Common myeloid progenitor, CD34-positive (primary cell): ENCODE data around the gene KLK1.
A peak's percentile ranks its signal among the peaks of the same experiment; 100 is the strongest.

Experiments used
- CTCF ChIA-PET: fragments of 350-600 bp; sonication (Branson Sonifier 250); formaldehyde crosslinking; loops from one replicate; lab custom pipeline; 2021; ENCODE audit warnings: antibody characterized with exemption; lab: Charles Lee
- POLR2A ChIA-PET: fragments of 350-600 bp; sonication (Branson Sonifier 250); formaldehyde crosslinking; loops from one replicate; lab custom pipeline; 2021; ENCODE audit warnings: antibody characterized with exemption; lab: Charles Lee
- DNase-seq, 3 donors: peaks; one replicate each; pipeline versions ENCODE4 v3.0.0 to v3.0.0-alpha.2; 2013
- H3K27ac ChIP-seq, 2 experiments: 1 replicate in 1 of 2; 2 replicates in 1 of 2; pipeline ENCODE4 v1.7.0; 2013; ENCODE audit warnings: inconsistent platforms in 2 of 2, low read length in 2 of 2, mild to moderate bottlenecking in 2 of 2, low read depth in 1 of 2, moderate library complexity in 1 of 2; ENCODE audit not compliant: severe bottlenecking in 2 of 2, insufficient read depth in 1 of 2, poor library complexity in 1 of 2
- H3K27me3 ChIP-seq, 5 experiments: replicated peaks in 2 of 5; 1 replicate in 3 of 5; 2 replicates in 2 of 5; pipeline versions ENCODE4 v1.6.1 to v1.7.0; 2013; ENCODE audit warnings: low read length in 4 of 5, mild to moderate bottlenecking in 2 of 5, moderate library complexity in 2 of 5, inconsistent platforms in 1 of 5; ENCODE audit not compliant: insufficient read depth in 5 of 5, control insufficient read depth in 4 of 5
- H3K36me3 ChIP-seq, 4 experiments: 1 replicate in 2 of 4; 2 replicates in 2 of 4; pipeline versions ENCODE4 v1.6.1 to v1.7.0; 2013; ENCODE audit warnings: low read length in 3 of 4, control low read depth in 1 of 4, mild to moderate bottlenecking in 1 of 4; ENCODE audit not compliant: control insufficient read depth in 4 of 4, insufficient read depth in 4 of 4
- H3K4me1 ChIP-seq, 4 experiments: 1 replicate in 3 of 4; 2 replicates in 1 of 4; pipeline versions ENCODE4 v1.6.1 to v1.7.1; 2013; ENCODE audit warnings: low read length in 3 of 4, mild to moderate bottlenecking in 3 of 4, control low read depth in 1 of 4, inconsistent platforms in 1 of 4, moderate library complexity in 1 of 4; ENCODE audit not compliant: control insufficient read depth in 4 of 4, insufficient read depth in 4 of 4; ENCODE audit errors: control extremely low read depth in 1 of 4
- H3K4me3 ChIP-seq, 7 experiments: 1 replicate in 4 of 7; 2 replicates in 3 of 7; pipeline versions ENCODE4 v1.5.1 to v1.7.0; 2013; ENCODE audit warnings: mild to moderate bottlenecking in 7 of 7, low read length in 6 of 7, moderate library complexity in 6 of 7, inconsistent platforms in 2 of 7, low read depth in 2 of 7, control low read depth in 1 of 7; ENCODE audit not compliant: insufficient read depth in 4 of 7, control insufficient read depth in 1 of 7; ENCODE audit errors: extremely low read depth in 1 of 7
- H3K9me3 ChIP-seq, 5 experiments: 1 replicate in 4 of 5; 2 replicates in 1 of 5; pipeline versions ENCODE4 v1.6.1 to v1.7.1; 2013; ENCODE audit warnings: low read length in 4 of 5, mild to moderate bottlenecking in 2 of 5, inconsistent platforms in 1 of 5, low read depth in 1 of 5, moderate library complexity in 1 of 5; ENCODE audit not compliant: control insufficient read depth in 4 of 5, insufficient read depth in 2 of 5; ENCODE audit errors: control extremely low read depth in 1 of 5
- WGBS: methylation state at CpG from one replicate; pipeline ENCODE4 v1.1.5; 2013; ENCODE audit not compliant: insufficient coverage; 5-methylcytosine and 5-hydroxymethylcytosine counted together

KLK1 gene

GRCh38 chr19:50843701-50844221 lies 20.2 kb upstream of the KLK1 start:
- H3K4me3 ChIP-seq, result no peak overlapping the region
- H3K9me3 ChIP-seq, result peaks cover 0 to 18% (median 6%) of the 10 kb centered on the region in 5 experiments
- H3K4me1 ChIP-seq, result no peaks in the 10 kb centered on the region
- CTCF ChIA-PET, result no interaction called here
- 94% methylated on average over 6 of the region's 7 CpGs for WGBS
- H3K36me3 ChIP-seq, result no peaks in the 10 kb centered on the region
- POLR2A ChIA-PET, result no interaction called here
- DNase-seq, result no peak
- no peak overlapping the region for H3K27ac ChIP-seq
- H3K27me3 ChIP-seq, result peaks cover 0 to 48% (median 2%) of the 10 kb centered on the region in 5 experiments

- Histone ChIP-seq H3K27ac (no peak overlapping the region), H3K4me3 (no peak overlapping the region), H3K36me3 (no peaks in the 10 kb centered on the region), H3K9me3 (peaks cover 0 to 18% (median 6%) of the 10 kb centered on the region in 5 experiments), H3K27me3 (peaks cover 0 to 48% (median 2%) of the 10 kb centered on the region in 5 experiments), H3K4me1 (no peaks in the 10 kb centered on the region)
- POLR2A ChIA-PET, result no interaction called here
- DNase-seq, result no peak
- WGBS, result no CpG with 5 or more reads among the region's 2 CpGs
- CTCF ChIA-PET, result no interaction called here
These were observed 19.6 kb upstream of the KLK1 start for GRCh38 chr19:50843205-50843604.

DNA sequence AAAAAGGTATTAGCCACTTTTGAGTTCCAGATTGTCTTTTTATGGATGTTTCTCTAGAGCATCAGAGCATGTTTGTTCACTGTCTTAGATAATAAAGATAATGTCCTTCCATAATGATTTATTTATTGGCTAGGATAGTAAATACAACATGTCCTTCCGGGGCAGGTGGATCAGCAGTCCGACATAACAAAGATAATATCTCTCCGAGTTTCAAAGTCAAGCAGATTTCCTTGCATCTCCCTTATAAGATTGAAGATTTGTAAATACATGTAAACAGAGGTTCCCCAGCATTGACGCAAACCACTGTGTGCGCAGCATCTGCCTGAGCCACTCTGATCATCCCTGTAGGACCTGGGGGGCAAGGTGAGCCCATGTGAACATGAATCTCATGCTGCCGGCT lies 18.5 kb upstream of the KLK1 start:
- 96% methylated on average over 3 of the region's 6 CpGs for WGBS
- H3K36me3 ChIP-seq, result no peaks in the 10 kb centered on the region
- H3K27ac ChIP-seq, result no peak overlapping the region
- no peak overlapping the region for H3K4me3 ChIP-seq
- H3K9me3 ChIP-seq, result peaks cover 0 to 18% (median 6%) of the 10 kb centered on the region in 5 experiments
- no peak for DNase-seq
- H3K27me3 ChIP-seq, result peaks cover 0 to 52% (median 2%) of the 10 kb centered on the region in 5 experiments
- POLR2A ChIA-PET, result no interaction called here
- CTCF ChIA-PET, result no interaction called here
- no peaks in the 10 kb centered on the region for H3K4me1 ChIP-seq

- no peak overlapping the region for H3K4me3 ChIP-seq
- CTCF ChIA-PET, result interaction anchor here (0.6 kb wide), 1 partner anchor 34 kb away, joined by 3 read pairs; no protein-coding TSS in a partner anchor
- no peak for DNase-seq
- H3K27me3 ChIP-seq, result peaks cover 2 to 69% (median 15%) of the 10 kb centered on the region in 5 experiments
- peaks cover 0 to 18% (median 6%) of the 10 kb centered on the region in 5 experiments for H3K9me3 ChIP-seq
- 82% methylated on average over 6 of the region's 10 CpGs for WGBS
- POLR2A ChIA-PET, result no interaction called here
- H3K36me3 ChIP-seq, result no peaks in the 10 kb centered on the region
- H3K4me1 ChIP-seq, result peaks cover 0 to 12% (median 10%) of the 10 kb centered on the region in 4 experiments
- H3K27ac ChIP-seq, result no peak overlapping the region
These were observed 16.4 kb upstream of the KLK1 start for GRCh38 chr19:50839712-50840655.

- Histone ChIP-seq H3K9me3 (peaks cover 0 to 7% (median 0%) of the 10 kb centered on the region in 5 experiments), H3K4me1 (peaks cover 0 to 12% (median 10%) of the 10 kb centered on the region in 4 experiments), H3K4me3 (no peak overlapping the region), H3K27me3 (peaks cover 6 to 71% (median 19%) of the 10 kb centered on the region in 5 experiments), H3K27ac (no peak overlapping the region), H3K36me3 (no peaks in the 10 kb centered on the region)
- WGBS, result 21% methylated on average over 4 of the region's 6 CpGs
- ChIA-PET CTCF (interaction anchor here (0.6 kb wide), 1 partner anchor 95 kb away, joined by 3 read pairs; no protein-coding TSS in a partner anchor), POLR2A (no interaction called here)
- DNase-seq, result peak; percentile 23 to 35 (median 28)
These were observed 14.7 kb upstream of the KLK1 start for GRCh38 chr19:50838239-50838638.

DNA sequence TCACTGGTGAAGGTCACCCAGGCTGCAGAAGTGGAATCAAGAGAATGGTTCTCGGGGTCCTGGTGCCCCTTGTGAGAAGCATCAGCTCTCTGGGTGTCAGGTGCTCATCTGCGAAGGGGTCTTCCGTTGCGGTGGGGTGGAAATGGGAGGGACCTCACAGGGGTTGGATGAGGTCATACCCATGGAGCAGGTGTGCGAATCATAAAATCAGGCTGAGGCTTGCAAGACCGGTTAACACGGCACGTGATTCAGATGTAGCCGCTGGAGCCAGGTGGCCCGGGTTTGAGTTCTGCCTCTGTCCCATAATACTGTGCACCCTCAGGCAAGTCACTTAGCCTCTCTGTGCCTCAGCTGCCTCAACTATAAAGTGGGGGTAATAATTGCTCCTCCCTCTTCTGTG lies 13.7 kb upstream of the KLK1 start:
- Histone ChIP-seq H3K4me1 (peaks cover 0 to 12% (median 10%) of the 10 kb centered on the region in 4 experiments), H3K4me3 (no peak overlapping the region), H3K27ac (no peak overlapping the region), H3K36me3 (no peaks in the 10 kb centered on the region), H3K27me3 (peaks cover 6 to 75% (median 19%) of the 10 kb centered on the region in 5 experiments), H3K9me3 (peaks cover 0 to 5% (median 0%) of the 10 kb centered on the region in 5 experiments)
- ChIA-PET POLR2A (no interaction called here), CTCF (no interaction called here)
- peak in 1 of 3 donors; percentile 8 for DNase-seq
- 87% methylated on average over 10 of the region's 10 CpGs for WGBS
